Omental fat pad (tissue), 4 donors: Measurements from ENCODE around the gene TAOK2. TPM values are rescaled to one million over a fixed set of nuclear protein-coding genes. Genes with fewer than 3 reads are reported as not detected.

ENCODE experiments used
- ATAC-seq: fragments of 150-250 bp; one replicate; pipeline ENCODE4 v1.9.1; 2016; ENCODE audit warnings: mild to moderate bottlenecking, moderate library complexity; ENCODE audit not compliant: low FRiP score
- DNase-seq: peaks from one replicate; pipeline ENCODE4 v3.0.0-alpha.2; 2019; ENCODE audit warnings: low spot score
- CTCF ChIP-seq, 3 donors: fragments of 450-650 bp; IDR thresholded peaks; one replicate each; pipeline ENCODE4 v1.5.1; 2016 to 2017; ENCODE audit warnings: antibody characterized with exemption in 3 of 3, mild to moderate bottlenecking in 3 of 3, moderate library complexity in 2 of 3
- total RNA-seq, 4 donors: library from RNA; depleted of rRNA; stranded (reverse); fragments of >200 nt; gene quantifications; one replicate each; pipeline ENCODE4 v1.1.0, GENCODE V29; 2016

Gene TAOK2
- total RNA-seq, 4 donors from 2014 or later, result 25.1 to 90.0 (median 43.2) TPM

DNA sequence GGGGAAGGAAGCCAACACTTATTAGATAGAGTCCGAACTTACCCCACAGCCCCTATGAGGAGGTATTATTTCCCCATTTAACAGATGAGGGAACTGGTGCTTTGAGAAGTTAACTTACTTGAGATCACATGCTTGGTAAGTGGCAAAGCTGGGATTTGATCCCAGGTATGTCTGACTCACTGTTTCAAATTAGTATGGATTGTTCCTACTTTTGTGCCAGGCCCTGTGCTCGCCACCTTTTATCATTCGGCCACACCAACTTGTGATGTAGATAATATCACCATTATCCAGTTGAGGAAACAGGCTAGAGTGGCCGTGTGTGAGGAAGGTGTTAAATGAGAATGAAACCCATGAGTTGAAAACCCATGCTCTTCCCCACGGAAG lies 11.1 kb downstream of the TAOK2 start:
- DNase-seq (no peak), ATAC-seq (no peak)
- TF ChIP-seq CTCF (IDR thresholded peaks at IDR 0.05), result no peak

GRCh38 chr16:29985271-29985811 lies 11.7 kb downstream of the TAOK2 start:
- ATAC-seq, result no peak
- no peak for DNase-seq
- TF ChIP-seq CTCF (IDR thresholded peaks at IDR 0.05), result no peak

- TF ChIP-seq CTCF (IDR thresholded peaks at IDR 0.05), result no peak
- ATAC-seq, result no peak
- DNase-seq, result no peak
Measured at GRCh38 chr16:29986231-29986630, 12.6 kb downstream of the TAOK2 start.

- no peak for ATAC-seq
- TF ChIP-seq CTCF (IDR thresholded peaks at IDR 0.05), result no peak
- DNase-seq, result no peak
Measured at GRCh38 chr16:29986931-29987330, 13.3 kb downstream of the TAOK2 start.

GRCh38 chr16:29987371-29988085 lies 13.9 kb downstream of the TAOK2 start:
- ATAC-seq (no peak), DNase-seq (no peak)
- no peak for TF ChIP-seq CTCF (IDR thresholded peaks at IDR 0.05)

DNA sequence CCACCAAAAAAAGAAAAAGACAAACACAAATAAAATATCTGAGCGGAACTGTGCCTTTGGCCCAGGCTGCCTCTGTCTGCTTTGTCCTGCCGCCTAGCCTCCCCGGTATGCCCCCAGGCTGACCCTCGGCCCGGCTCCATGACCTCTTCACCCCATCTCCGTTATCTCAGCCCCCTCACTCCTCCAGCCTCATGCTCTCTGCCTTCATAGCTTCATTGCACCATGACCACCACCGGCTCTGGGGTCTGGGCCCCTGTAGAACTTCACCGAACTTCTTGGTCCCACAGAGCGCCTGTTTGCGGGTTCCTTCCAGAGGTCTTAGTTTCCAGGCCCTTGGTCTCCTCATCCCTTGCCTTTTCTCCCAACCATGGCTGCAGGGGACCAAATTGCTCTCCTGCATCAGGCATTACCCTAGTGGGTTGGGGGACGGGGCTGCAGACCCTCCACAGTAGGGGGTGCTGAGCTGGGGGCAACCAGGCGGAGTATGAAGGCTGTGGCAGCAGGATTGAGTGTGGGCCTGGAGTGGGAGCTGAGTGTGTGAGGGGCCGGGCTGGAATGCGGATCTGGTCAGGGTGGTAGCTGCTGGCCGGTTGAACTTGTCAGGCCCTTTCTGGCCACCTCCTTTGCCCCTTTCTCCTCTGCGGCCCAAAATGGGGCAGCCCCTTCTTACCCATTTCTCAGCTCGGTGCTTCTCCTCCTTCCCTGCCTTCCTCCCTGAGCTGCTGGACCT lies 14.8 kb downstream of the TAOK2 start:
- no peak for DNase-seq
- no peak for TF ChIP-seq CTCF (IDR thresholded peaks at IDR 0.05)
- no peak for ATAC-seq
